GM13976 (cell line): ENCODE measurements around the gene KRT79.

Experiments used
- DNase-seq: peaks from one replicate; pipeline ENCODE4 v3.0.0; 2012; ENCODE audit warnings: low spot score
- in situ Hi-C: fragments of 300-500 bp; cut with MboI; formaldehyde crosslinking; loops from one replicate; pipeline ENCODE4 v1.12.0; 2022; ENCODE audit warnings: low sequenced_read_pairs, mixed read lengths, inconsistent platforms; ENCODE audit not compliant: unreplicated experiment
- TF ChIP-seq, protein P1 (sequence below): IDR thresholded peaks from 2 replicates; pipeline ENCODE4 v1.5.1; 2012; ENCODE audit warnings: borderline replicate concordance, mild to moderate bottlenecking; ENCODE audit not compliant: insufficient read depth; ENCODE audit errors: extremely low read depth, missing control alignments, control extremely low read depth

Gene KRT79

GRCh38 chr12:52784909-52785308 is 49.2 kb downstream of the KRT79 start:
- no peak for DNase-seq
- TF ChIP-seq, protein P1, sequence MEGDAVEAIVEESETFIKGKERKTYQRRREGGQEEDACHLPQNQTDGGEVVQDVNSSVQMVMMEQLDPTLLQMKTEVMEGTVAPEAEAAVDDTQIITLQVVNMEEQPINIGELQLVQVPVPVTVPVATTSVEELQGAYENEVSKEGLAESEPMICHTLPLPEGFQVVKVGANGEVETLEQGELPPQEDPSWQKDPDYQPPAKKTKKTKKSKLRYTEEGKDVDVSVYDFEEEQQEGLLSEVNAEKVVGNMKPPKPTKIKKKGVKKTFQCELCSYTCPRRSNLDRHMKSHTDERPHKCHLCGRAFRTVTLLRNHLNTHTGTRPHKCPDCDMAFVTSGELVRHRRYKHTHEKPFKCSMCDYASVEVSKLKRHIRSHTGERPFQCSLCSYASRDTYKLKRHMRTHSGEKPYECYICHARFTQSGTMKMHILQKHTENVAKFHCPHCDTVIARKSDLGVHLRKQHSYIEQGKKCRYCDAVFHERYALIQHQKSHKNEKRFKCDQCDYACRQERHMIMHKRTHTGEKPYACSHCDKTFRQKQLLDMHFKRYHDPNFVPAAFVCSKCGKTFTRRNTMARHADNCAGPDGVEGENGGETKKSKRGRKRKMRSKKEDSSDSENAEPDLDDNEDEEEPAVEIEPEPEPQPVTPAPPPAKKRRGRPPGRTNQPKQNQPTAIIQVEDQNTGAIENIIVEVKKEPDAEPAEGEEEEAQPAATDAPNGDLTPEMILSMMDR, result no peak
- in situ Hi-C loops, result no loop called here

GRCh38 chr12:52783563-52784316 is 50.4 kb downstream of the KRT79 start:
- TF ChIP-seq, protein P1, result no peak
- DNase-seq, result no peak
- in situ Hi-C loops, result no loop called here

DNA sequence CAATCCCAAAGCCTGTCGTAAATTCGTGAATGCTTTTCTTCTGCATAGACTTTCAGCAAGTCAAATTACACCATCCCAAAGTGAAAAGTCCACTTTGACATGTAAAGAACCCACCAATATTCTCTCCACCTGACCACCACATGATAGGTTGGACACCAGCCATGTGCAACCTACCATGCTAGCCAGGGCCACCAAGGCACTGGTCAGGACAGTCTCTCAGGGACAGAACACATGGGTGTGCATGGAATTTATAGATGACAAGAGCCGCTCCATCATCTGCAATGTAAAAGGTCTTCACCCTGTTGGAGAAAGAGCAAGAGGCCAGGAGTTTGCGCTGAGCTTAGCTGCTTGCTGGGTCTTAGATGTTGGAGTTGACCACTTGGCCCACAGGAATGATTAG is 51.6 kb downstream of the KRT79 start:
- DNase-seq, result no peak
- TF ChIP-seq, protein P1, result no peak
- in situ Hi-C loops, result no loop called here

DNA sequence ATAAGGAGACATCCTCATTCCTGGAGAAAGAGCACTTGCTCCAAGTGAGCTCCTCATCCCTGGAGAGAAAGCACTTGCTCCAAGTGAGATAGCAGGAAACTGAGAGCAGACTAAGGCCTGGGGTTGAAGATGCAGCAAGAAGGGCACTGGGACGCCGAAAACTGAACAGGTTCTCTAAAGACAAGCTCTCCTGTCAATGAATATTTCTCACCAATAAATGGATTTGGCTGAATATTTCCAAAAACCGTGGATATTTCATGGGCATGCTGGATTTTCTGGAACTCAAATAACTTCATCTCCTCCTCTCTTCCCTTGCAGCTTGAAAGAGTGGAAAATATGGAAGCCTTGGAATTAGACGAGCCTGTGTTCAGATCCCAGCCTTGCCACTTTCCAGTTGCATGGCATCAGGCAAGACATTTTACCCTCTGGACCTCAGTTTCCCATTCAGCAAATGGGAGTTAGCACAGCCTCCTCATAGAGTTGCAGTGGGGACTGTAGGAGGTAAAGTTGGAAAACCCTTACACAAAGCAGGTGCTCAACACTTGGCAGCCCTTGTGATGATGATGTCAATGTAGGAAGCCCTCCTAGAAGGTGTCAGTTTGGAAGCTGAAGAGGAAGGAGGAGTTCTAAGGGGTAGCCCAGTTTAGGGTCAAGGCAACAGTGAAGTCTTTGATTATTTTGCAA is 52.6 kb downstream of the KRT79 start:
- in situ Hi-C loops, result no loop called here
- no peak for DNase-seq
- TF ChIP-seq, protein P1, result no peak

- in situ Hi-C loops, result no loop called here
- no peak for DNase-seq
- TF ChIP-seq, protein P1, result no peak
These were observed 54.2 kb downstream of the KRT79 start for GRCh38 chr12:52779914-52780313.

- in situ Hi-C loops, result no loop called here
- TF ChIP-seq, protein P1, result no peak
- no peak for DNase-seq
These were observed 55.3 kb downstream of the KRT79 start for GRCh38 chr12:52778833-52779232.
